ENCODE measurements around the gene CAMSAP3. TPM values are rescaled to one million over a fixed set of nuclear protein-coding genes. Genes with fewer than 3 reads are reported as not detected.

Gene CAMSAP3
- total RNA-seq, 1 experiment from 2014 or later: 6.7 TPM

- no TSS peak for BruUV-seq (replicated peaks)
- POLR2A ChIA-PET: no interaction called here
These were observed 50.2 kb downstream of the CAMSAP3 start for GRCh38 chr19:7645656-7646425.

GRCh38 chr19:7646426-7646700 is 50.7 kb downstream of the CAMSAP3 start:
- Mint-ChIP-seq H3K9me3 (ENCODE audit: unreplicated experiment) (no peaks in the 10 kb centered on the region), H3K27ac (ENCODE audit: low read depth, unreplicated experiment) (peak overlapping the region; percentile 37), H3K4me1 (ENCODE audit: insufficient read depth, unreplicated experiment) (no peaks in the 10 kb centered on the region), H3K27me3 (ENCODE audit: insufficient read depth, unreplicated experiment) (no peaks in the 10 kb centered on the region), H3K36me3 (ENCODE audit: insufficient read depth, unreplicated experiment) (peaks cover 20% of the 10 kb centered on the region), H3K4me3 (ENCODE audit: unreplicated experiment) (no peak overlapping the region)
- ChIA-PET POLR2A (no interaction called here), CTCF (no interaction called here)
- BruUV-seq (replicated peaks): no TSS peak
- intact Hi-C loops (cut with micrococcal nuclease): no loop called here
- TF ChIP-seq, protein P1, sequence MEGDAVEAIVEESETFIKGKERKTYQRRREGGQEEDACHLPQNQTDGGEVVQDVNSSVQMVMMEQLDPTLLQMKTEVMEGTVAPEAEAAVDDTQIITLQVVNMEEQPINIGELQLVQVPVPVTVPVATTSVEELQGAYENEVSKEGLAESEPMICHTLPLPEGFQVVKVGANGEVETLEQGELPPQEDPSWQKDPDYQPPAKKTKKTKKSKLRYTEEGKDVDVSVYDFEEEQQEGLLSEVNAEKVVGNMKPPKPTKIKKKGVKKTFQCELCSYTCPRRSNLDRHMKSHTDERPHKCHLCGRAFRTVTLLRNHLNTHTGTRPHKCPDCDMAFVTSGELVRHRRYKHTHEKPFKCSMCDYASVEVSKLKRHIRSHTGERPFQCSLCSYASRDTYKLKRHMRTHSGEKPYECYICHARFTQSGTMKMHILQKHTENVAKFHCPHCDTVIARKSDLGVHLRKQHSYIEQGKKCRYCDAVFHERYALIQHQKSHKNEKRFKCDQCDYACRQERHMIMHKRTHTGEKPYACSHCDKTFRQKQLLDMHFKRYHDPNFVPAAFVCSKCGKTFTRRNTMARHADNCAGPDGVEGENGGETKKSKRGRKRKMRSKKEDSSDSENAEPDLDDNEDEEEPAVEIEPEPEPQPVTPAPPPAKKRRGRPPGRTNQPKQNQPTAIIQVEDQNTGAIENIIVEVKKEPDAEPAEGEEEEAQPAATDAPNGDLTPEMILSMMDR (IDR thresholded peaks at IDR 0.05; ENCODE audit: unreplicated experiment): no peak
- no peak for DNase-seq (ENCODE audit: unreplicated experiment)

More at GRCh38 chr19:7645656-7646425, 50.2 kb downstream of the CAMSAP3 start:
- no peaks in the 10 kb centered on the region for H3K27me3 Mint-ChIP-seq (ENCODE audit: insufficient read depth, unreplicated experiment)
- TF ChIP-seq, protein P1 (IDR thresholded peaks at IDR 0.05; ENCODE audit: unreplicated experiment): no peak
- no peak overlapping the region for H3K4me3 Mint-ChIP-seq (ENCODE audit: unreplicated experiment)
- H3K9me3 Mint-ChIP-seq (ENCODE audit: unreplicated experiment): no peaks in the 10 kb centered on the region
- CTCF ChIA-PET: no interaction called here
- H3K4me1 Mint-ChIP-seq (ENCODE audit: insufficient read depth, unreplicated experiment): no peaks in the 10 kb centered on the region
- H3K27ac Mint-ChIP-seq (ENCODE audit: low read depth, unreplicated experiment): peak overlapping the region; percentile 37
- intact Hi-C loops (cut with micrococcal nuclease): no loop called here
- no peak for DNase-seq (ENCODE audit: unreplicated experiment)
- H3K36me3 Mint-ChIP-seq (ENCODE audit: insufficient read depth, unreplicated experiment): peaks cover 20% of the 10 kb centered on the region

- no peak overlapping the region for H3K27ac Mint-ChIP-seq (ENCODE audit: low read depth, unreplicated experiment)
- no peaks in the 10 kb centered on the region for H3K27me3 Mint-ChIP-seq (ENCODE audit: insufficient read depth, unreplicated experiment)
- H3K4me1 Mint-ChIP-seq (ENCODE audit: insufficient read depth, unreplicated experiment): no peaks in the 10 kb centered on the region
- BruUV-seq (replicated peaks): no TSS peak
- H3K9me3 Mint-ChIP-seq (ENCODE audit: unreplicated experiment): no peaks in the 10 kb centered on the region
- DNase-seq (ENCODE audit: unreplicated experiment): no peak
- ChIA-PET POLR2A (no interaction called here), CTCF (no interaction called here)
- no peak overlapping the region for H3K4me3 Mint-ChIP-seq (ENCODE audit: unreplicated experiment)
- peaks cover 20% of the 10 kb centered on the region for H3K36me3 Mint-ChIP-seq (ENCODE audit: insufficient read depth, unreplicated experiment)
- intact Hi-C loops (cut with micrococcal nuclease): no loop called here
- TF ChIP-seq, protein P1 (IDR thresholded peaks at IDR 0.05; ENCODE audit: unreplicated experiment): no peak
These were observed 51.5 kb downstream of the CAMSAP3 start for GRCh38 chr19:7647156-7647555.

DNA sequence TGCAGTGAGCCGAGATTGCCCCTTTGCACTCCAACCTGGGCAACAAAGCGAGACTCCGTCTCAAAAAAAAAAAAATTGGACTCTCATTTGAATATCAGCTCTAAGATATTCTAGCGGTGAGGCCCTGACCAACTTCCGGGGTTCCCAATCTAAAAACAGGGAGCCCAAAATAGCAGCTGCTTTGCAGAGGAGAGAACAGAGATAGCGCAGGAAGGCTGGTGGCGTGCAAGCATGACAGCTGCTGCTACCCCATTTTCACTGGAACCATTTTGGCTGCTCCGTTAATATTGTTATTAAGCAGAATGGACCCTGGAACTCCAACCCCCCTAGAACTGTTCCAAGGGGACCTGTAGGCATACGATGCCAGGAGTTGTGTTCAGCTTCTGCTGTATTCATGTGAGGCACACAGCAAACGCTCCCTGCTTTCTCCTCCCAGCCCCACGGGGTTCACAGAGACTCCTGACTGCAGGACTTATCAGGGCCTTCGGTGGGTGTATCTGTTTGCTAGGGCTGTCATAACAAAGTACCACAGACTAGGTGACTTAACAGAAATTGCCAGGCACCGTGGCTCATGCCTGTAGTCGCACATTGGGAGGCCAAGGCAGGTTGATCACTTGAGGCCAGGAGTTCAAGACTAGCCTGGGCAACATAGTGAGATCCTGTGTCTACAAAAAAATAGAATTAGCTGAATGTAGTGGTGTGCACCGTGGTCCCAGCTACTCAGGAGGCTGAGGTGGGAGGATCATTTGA is 52.8 kb downstream of the CAMSAP3 start:
- no peak for DNase-seq (ENCODE audit: unreplicated experiment)
- Mint-ChIP-seq H3K36me3 (ENCODE audit: insufficient read depth, unreplicated experiment) (peaks cover 16% of the 10 kb centered on the region), H3K27ac (ENCODE audit: low read depth, unreplicated experiment) (no peak overlapping the region), H3K9me3 (ENCODE audit: unreplicated experiment) (no peaks in the 10 kb centered on the region), H3K4me3 (ENCODE audit: unreplicated experiment) (no peak overlapping the region), H3K4me1 (ENCODE audit: insufficient read depth, unreplicated experiment) (no peaks in the 10 kb centered on the region), H3K27me3 (ENCODE audit: insufficient read depth, unreplicated experiment) (no peaks in the 10 kb centered on the region)
- BruUV-seq (replicated peaks): TSS peak; percentile 33
- intact Hi-C loops (cut with micrococcal nuclease): no loop called here
- CTCF ChIA-PET: interaction anchor here (0.6 to 0.7 kb wide), 3 partner anchors 75 to 152 kb away, joined by 3 read pairs; no protein-coding TSS in a partner anchor
- POLR2A ChIA-PET: interaction anchor here (0.7 to 1.9 kb wide), 3 partner anchors 11 to 32 kb away, joined by 3 to 10 read pairs (median 3); partner anchors contain the start of genes STXBP2 and TRAPPC5
- TF ChIP-seq, protein P1 (IDR thresholded peaks at IDR 0.05; ENCODE audit: unreplicated experiment): no peak
